ENCODE data around the gene RYK.
"Not testable (repeated sequence)": the region's sequence is repeated elsewhere in the genome, so short reads cannot be mapped to it uniquely, and the experiment has no call there.

Gene RYK

GRCh38 chr3:134282659-134283047, 32.0 kb upstream of the RYK start:
- no peak overlapping the region for H3K27ac ChIP-seq (ENCODE audit: low read length)
- no peaks in the 10 kb centered on the region for H3K36me3 ChIP-seq (ENCODE audit: control insufficient read depth, insufficient read depth, low read length)
- no peak for DNase-seq (ENCODE audit: low read depth, low spot score)
- no peak overlapping the region for H3K4me3 ChIP-seq (ENCODE audit: low read length)
- H3K27me3 ChIP-seq (ENCODE audit: control insufficient read depth, insufficient read depth, low read length), result no peaks in the 10 kb centered on the region
- H3K4me1 ChIP-seq (ENCODE audit: control insufficient read depth, insufficient read depth, low read length), result no peaks in the 10 kb centered on the region
- WGBS (ENCODE audit: insufficient coverage, insufficient read length), result no CpG with 5 or more reads among the region's 8 CpGs
- no peaks in the 10 kb centered on the region for H3K9me3 ChIP-seq (ENCODE audit: control insufficient read depth, insufficient read depth, low read length)

- H3K27me3 ChIP-seq (ENCODE audit: control insufficient read depth, insufficient read depth, low read length), result no peaks in the 10 kb centered on the region
- H3K9me3 ChIP-seq (ENCODE audit: control insufficient read depth, insufficient read depth, low read length), result no peaks in the 10 kb centered on the region
- no peaks in the 10 kb centered on the region for H3K36me3 ChIP-seq (ENCODE audit: control insufficient read depth, insufficient read depth, low read length)
- no peaks in the 10 kb centered on the region for H3K4me1 ChIP-seq (ENCODE audit: control insufficient read depth, insufficient read depth, low read length)
- no peak overlapping the region for H3K27ac ChIP-seq (ENCODE audit: low read length)
- no peak overlapping the region for H3K4me3 ChIP-seq (ENCODE audit: low read length)
- DNase-seq (ENCODE audit: low read depth, low spot score), result no peak
- no CpG with 5 or more reads among the region's 2 CpGs for WGBS (ENCODE audit: insufficient coverage, insufficient read length)
Observed at GRCh38 chr3:134281912-134282658, 31.4 kb upstream of the RYK start.

DNA sequence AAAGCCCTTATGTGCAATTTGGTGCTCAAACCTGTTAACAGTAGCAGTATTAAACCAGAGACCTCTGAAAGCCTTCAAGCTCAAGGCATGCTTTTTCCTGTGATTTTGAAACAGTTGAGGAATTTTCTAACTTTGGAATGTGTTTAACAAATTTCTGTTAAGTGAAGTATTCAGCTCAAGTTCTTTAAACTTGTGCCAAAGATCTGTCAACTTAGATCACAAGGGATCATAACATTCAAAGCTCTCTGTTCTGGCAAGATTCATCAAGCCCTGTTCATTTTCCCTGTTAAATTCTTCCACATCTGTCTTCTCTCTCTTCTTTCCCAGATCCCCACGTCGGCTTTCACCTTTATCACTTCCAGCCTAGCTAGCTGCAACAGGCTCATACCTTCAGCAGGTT, 28.8 kb upstream of the RYK start:
- Histone ChIP-seq H3K27me3 (ENCODE audit: control insufficient read depth, insufficient read depth, low read length) (no peaks in the 10 kb centered on the region), H3K4me3 (ENCODE audit: low read length) (no peak overlapping the region), H3K4me1 (ENCODE audit: control insufficient read depth, insufficient read depth, low read length) (no peaks in the 10 kb centered on the region), H3K36me3 (ENCODE audit: control insufficient read depth, insufficient read depth, low read length) (no peaks in the 10 kb centered on the region), H3K27ac (ENCODE audit: low read length) (no peak overlapping the region), H3K9me3 (ENCODE audit: control insufficient read depth, insufficient read depth, low read length) (no peaks in the 10 kb centered on the region)
- no peak for DNase-seq (ENCODE audit: low read depth, low spot score)
- WGBS (ENCODE audit: insufficient coverage, insufficient read length), result no CpG with 5 or more reads among the region's 2 CpGs

DNA sequence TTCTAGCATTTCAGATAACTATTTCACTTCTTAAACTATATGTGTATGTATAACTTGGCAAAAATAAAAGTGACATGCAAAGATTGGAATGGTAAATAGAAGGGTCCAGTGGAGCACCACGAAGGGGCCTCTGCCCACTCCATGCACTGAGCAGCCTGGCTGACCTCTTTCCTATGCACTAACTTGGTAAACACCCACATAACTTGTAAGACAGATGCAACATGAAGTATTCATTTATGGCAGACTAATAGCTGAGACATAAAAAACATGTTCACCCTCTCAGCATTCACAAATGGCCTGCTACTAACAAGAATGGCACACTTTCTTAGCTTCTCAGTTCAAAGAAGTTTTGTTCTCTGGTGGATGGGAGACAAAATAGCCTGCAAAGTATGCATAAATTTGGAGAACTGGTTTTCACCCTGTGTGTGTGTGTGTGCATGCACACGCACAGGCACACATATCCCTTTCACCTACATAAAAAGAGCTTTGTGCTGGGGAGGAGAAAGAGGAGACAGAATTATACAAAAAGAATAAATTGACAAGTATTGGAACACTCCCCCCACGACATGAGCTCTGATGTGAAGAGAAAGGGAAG, 26.5 kb upstream of the RYK start:
- H3K9me3 ChIP-seq (ENCODE audit: control insufficient read depth, insufficient read depth, low read length), result no peaks in the 10 kb centered on the region

GRCh38 chr3:134276086-134276485, 25.4 kb upstream of the RYK start:
- Histone ChIP-seq H3K27ac (ENCODE audit: low read length) (no peak overlapping the region), H3K4me3 (ENCODE audit: low read length) (no peak overlapping the region), H3K36me3 (ENCODE audit: control insufficient read depth, insufficient read depth, low read length) (no peaks in the 10 kb centered on the region), H3K27me3 (ENCODE audit: control insufficient read depth, insufficient read depth, low read length) (no peaks in the 10 kb centered on the region), H3K9me3 (ENCODE audit: control insufficient read depth, insufficient read depth, low read length) (no peaks in the 10 kb centered on the region), H3K4me1 (ENCODE audit: control insufficient read depth, insufficient read depth, low read length) (no peaks in the 10 kb centered on the region)
- no CpG with 5 or more reads among the region's 3 CpGs for WGBS (ENCODE audit: insufficient coverage, insufficient read length)
- no peak for DNase-seq (ENCODE audit: low read depth, low spot score)

More for the DNA sequence above, 26.5 kb upstream of the RYK start:
- DNase-seq (ENCODE audit: low read depth, low spot score), result no peak
- Histone ChIP-seq H3K27me3 (ENCODE audit: control insufficient read depth, insufficient read depth, low read length) (no peaks in the 10 kb centered on the region), H3K4me3 (ENCODE audit: low read length) (no peak overlapping the region), H3K36me3 (ENCODE audit: control insufficient read depth, insufficient read depth, low read length) (no peaks in the 10 kb centered on the region), H3K27ac (ENCODE audit: low read length) (no peak overlapping the region), H3K4me1 (ENCODE audit: control insufficient read depth, insufficient read depth, low read length) (no peaks in the 10 kb centered on the region)
- WGBS (ENCODE audit: insufficient coverage, insufficient read length), result no CpG with 5 or more reads among the region's 3 CpGs

DNA sequence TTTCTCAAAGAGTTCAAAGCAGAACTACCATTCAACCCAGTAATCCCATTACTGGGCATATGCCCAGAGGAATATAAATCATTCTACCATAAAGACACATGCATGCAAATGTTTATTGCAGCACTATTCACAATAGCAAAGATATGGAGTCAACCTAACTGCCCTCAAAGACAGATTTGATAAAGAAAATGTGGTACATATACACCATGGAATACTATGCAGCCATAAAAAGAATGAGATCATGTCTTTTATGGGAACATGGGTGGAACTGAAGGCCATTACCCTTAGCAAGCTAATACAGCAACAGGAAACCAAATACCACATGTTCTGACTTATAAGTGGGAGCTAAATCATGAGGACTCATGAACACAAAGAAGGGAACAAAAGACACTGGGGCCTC, 24.5 kb upstream of the RYK start:
- not testable (repeated sequence) for H3K4me1 ChIP-seq (ENCODE audit: control insufficient read depth, insufficient read depth, low read length); H3K4me3 ChIP-seq (ENCODE audit: low read length); H3K27ac ChIP-seq (ENCODE audit: low read length); H3K9me3 ChIP-seq (ENCODE audit: control insufficient read depth, insufficient read depth, low read length); H3K36me3 ChIP-seq (ENCODE audit: control insufficient read depth, insufficient read depth, low read length); H3K27me3 ChIP-seq (ENCODE audit: control insufficient read depth, insufficient read depth, low read length); DNase-seq (ENCODE audit: low read depth, low spot score)

DNA sequence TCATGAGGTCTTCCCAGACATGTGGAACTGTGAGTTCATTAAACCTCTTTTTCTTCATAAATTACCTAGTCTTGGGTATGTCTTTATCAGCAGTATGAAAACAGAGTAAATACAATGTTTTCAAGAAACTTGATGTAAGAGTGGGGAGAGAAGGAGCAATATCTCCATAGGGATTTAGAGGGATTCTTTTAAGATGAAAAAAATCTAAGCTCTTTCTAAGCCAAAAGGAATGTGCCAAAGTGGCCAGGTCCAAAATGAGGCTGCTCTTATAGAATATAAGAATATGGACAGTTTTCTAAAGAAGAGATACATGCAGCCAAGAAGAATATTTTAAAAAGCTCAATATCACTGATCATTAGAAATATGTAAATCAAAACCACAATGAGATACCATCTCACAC, 23.9 kb upstream of the RYK start:
- H3K36me3 ChIP-seq (ENCODE audit: control insufficient read depth, insufficient read depth, low read length), result no peaks in the 10 kb centered on the region
- H3K4me1 ChIP-seq (ENCODE audit: control insufficient read depth, insufficient read depth, low read length), result no peaks in the 10 kb centered on the region
- DNase-seq (ENCODE audit: low read depth, low spot score), result no peak
- no peak overlapping the region for H3K4me3 ChIP-seq (ENCODE audit: low read length)
- H3K27ac ChIP-seq (ENCODE audit: low read length), result no peak overlapping the region
- no peaks in the 10 kb centered on the region for H3K9me3 ChIP-seq (ENCODE audit: control insufficient read depth, insufficient read depth, low read length)
- no peaks in the 10 kb centered on the region for H3K27me3 ChIP-seq (ENCODE audit: control insufficient read depth, insufficient read depth, low read length)

DNA sequence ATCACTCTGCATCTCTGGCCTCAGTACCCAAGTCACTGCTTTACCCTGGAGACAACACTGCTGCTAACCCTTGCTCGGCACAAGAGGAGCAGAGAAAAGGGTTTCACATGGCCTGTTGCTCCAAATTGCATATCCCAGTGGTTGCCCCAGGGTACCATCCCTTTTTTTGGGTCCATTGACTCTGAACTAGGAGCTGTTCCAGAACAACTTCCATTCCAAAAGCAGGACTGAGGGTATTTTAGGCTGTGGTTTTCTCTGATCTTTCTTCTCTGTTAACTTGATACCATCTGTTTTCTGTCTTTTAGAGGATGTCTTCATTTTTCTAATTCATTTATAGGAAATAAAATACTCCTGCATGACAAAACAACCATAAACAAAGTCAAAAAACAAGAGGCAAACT, 17.3 kb upstream of the RYK start:
- H3K27ac ChIP-seq (ENCODE audit: low read length), result no peak overlapping the region
- no peak for DNase-seq (ENCODE audit: low read depth, low spot score)
- H3K4me3 ChIP-seq (ENCODE audit: low read length), result no peak overlapping the region
- no CpG with 5 or more reads among the region's 1 CpG for WGBS (ENCODE audit: insufficient coverage, insufficient read length)
- H3K27me3 ChIP-seq (ENCODE audit: control insufficient read depth, insufficient read depth, low read length), result no peaks in the 10 kb centered on the region
- no peaks in the 10 kb centered on the region for H3K4me1 ChIP-seq (ENCODE audit: control insufficient read depth, insufficient read depth, low read length)
- H3K9me3 ChIP-seq (ENCODE audit: control insufficient read depth, insufficient read depth, low read length), result no peaks in the 10 kb centered on the region
- no peaks in the 10 kb centered on the region for H3K36me3 ChIP-seq (ENCODE audit: control insufficient read depth, insufficient read depth, low read length)

DNA sequence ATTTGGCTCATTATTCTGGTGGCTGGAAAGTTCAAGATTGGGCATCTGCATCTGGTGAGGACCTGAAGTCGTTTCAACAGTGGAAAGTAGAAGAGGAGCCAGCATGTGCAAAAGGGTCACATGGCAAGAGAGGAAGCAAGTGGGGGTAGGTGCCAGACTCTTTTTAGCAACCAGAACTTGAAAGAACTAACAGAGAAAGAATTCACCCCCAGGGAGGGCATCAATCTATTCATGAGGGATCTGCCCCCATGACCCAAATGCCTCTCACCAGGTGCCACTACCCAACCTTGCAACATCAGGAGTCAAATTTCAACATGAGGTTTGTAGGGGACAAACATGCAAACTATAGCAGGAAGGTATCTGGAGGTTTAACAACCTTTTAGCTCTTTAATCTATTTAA, 10.3 kb upstream of the RYK start:
- H3K9me3 ChIP-seq (ENCODE audit: control insufficient read depth, insufficient read depth, low read length), result no peaks in the 10 kb centered on the region
- DNase-seq (ENCODE audit: low read depth, low spot score), result no peak
- H3K4me3 ChIP-seq (ENCODE audit: low read length), result no peak overlapping the region
- peaks cover 1% of the 10 kb centered on the region; the same call in 1 of the 2 replicates for H3K4me1 ChIP-seq (ENCODE audit: control insufficient read depth, insufficient read depth, low read length)
- no peaks in the 10 kb centered on the region for H3K36me3 ChIP-seq (ENCODE audit: control insufficient read depth, insufficient read depth, low read length)
- WGBS (ENCODE audit: insufficient coverage, insufficient read length), result no CpG with 5 or more reads among the region's 1 CpG
- H3K27me3 ChIP-seq (ENCODE audit: control insufficient read depth, insufficient read depth, low read length), result no peaks in the 10 kb centered on the region
- H3K27ac ChIP-seq (ENCODE audit: low read length), result no peak overlapping the region

GRCh38 chr3:134258761-134259347, 8.2 kb upstream of the RYK start:
- DNase-seq (ENCODE audit: low read depth, low spot score), result no peak
- no CpG with 5 or more reads among the region's 4 CpGs for WGBS (ENCODE audit: insufficient coverage, insufficient read length)
- Histone ChIP-seq H3K27ac (ENCODE audit: low read length) (no peak overlapping the region), H3K9me3 (ENCODE audit: control insufficient read depth, insufficient read depth, low read length) (no peaks in the 10 kb centered on the region), H3K27me3 (ENCODE audit: control insufficient read depth, insufficient read depth, low read length) (no peaks in the 10 kb centered on the region), H3K36me3 (ENCODE audit: control insufficient read depth, insufficient read depth, low read length) (no peaks in the 10 kb centered on the region), H3K4me1 (ENCODE audit: control insufficient read depth, insufficient read depth, low read length) (peaks cover 1% of the 10 kb centered on the region; the same call in 1 of the 2 replicates), H3K4me3 (ENCODE audit: low read length) (no peak overlapping the region)

- Histone ChIP-seq H3K4me3 (ENCODE audit: low read length) (no peak overlapping the region), H3K4me1 (ENCODE audit: control insufficient read depth, insufficient read depth, low read length) (peaks cover 3% of the 10 kb centered on the region), H3K27me3 (ENCODE audit: control insufficient read depth, insufficient read depth, low read length) (no peaks in the 10 kb centered on the region), H3K36me3 (ENCODE audit: control insufficient read depth, insufficient read depth, low read length) (no peaks in the 10 kb centered on the region), H3K27ac (ENCODE audit: low read length) (no peak overlapping the region), H3K9me3 (ENCODE audit: control insufficient read depth, insufficient read depth, low read length) (no peaks in the 10 kb centered on the region)
- DNase-seq (ENCODE audit: low read depth, low spot score), result no peak
Observed at GRCh38 chr3:134255404-134255803, 4.7 kb upstream of the RYK start.
